Stomach (tissue), 9 donors: ENCODE results near the gene N4BP2. TPM values are rescaled to one million over a fixed set of nuclear protein-coding genes. Genes with fewer than 3 reads are reported as not detected.

Experiments used
- DNase-seq, 2 donors: peaks; one replicate each; pipeline versions ENCODE4 v3.0.0 to v3.0.0-alpha.2; 2013 to 2019
- H3K27ac ChIP-seq, 5 donors: fragments of 200-600 bp in 4 of 5; sonication (generic) in 4 of 5; one replicate each; pipeline ENCODE4 v1.5.1; 2013 to 2019; ENCODE audit warnings: mild to moderate bottlenecking in 1 of 5, moderate library complexity in 1 of 5
- H3K27me3 ChIP-seq, 3 donors: fragments of 200-600 bp; sonication (generic); one replicate each; pipeline ENCODE4 v1.5.1; 2017 to 2019; ENCODE audit warnings: mixed run types in 1 of 3
- H3K36me3 ChIP-seq, 4 donors: fragments of 200-600 bp; sonication (generic); 1 replicate in 3 of 4; 2 replicates in 1 of 4; pipeline ENCODE4 v1.5.1; 2016 to 2019
- H3K4me1 ChIP-seq, 4 donors: fragments of 200-600 bp; sonication (generic); one replicate each; pipeline ENCODE4 v1.5.1; 2016 to 2019
- H3K4me3 ChIP-seq, 4 donors: fragments of 200-600 bp; sonication (generic) in 3 of 4; one replicate each; pipeline ENCODE4 v1.5.1; 2016 to 2019; ENCODE audit warnings: mild to moderate bottlenecking in 1 of 4
- H3K9me3 ChIP-seq, 4 donors: fragments of 200-600 bp; sonication (generic); one replicate each; pipeline ENCODE4 v1.5.1; 2016 to 2019
- CTCF ChIP-seq, 7 experiments: fragments of 450-650 bp in 4 of 7; fragments of 200-600 bp in 3 of 7; sonication (generic) in 3 of 7; IDR thresholded peaks; one replicate each; pipeline ENCODE4 v1.5.1; 2016 to 2019; ENCODE audit warnings: antibody characterized with exemption in 7 of 7, control low read depth in 2 of 7, mild to moderate bottlenecking in 1 of 7
- EP300 ChIP-seq: sonication (generic); formaldehyde crosslinking; IDR thresholded peaks from one replicate; pipeline ENCODE4 v1.6.1; 2017; ENCODE audit warnings: antibody characterized with exemption
- POLR2A ChIP-seq, 4 donors: fragments of 450-650 bp; IDR thresholded peaks; one replicate each; pipeline ENCODE4 v1.6.1; 2016; ENCODE audit warnings: antibody characterized with exemption in 4 of 4, control low read depth in 2 of 4, mild to moderate bottlenecking in 1 of 4, moderate library complexity in 1 of 4
- POLR2AphosphoS5 ChIP-seq, 3 donors: sonication (generic); formaldehyde crosslinking; IDR thresholded peaks; one replicate each; pipeline ENCODE4 v1.6.1; 2016; ENCODE audit warnings: antibody characterized with exemption in 3 of 3
- whole genome bisulfite sequencing, 5 donors: extraction: QIAGEN DNeasy Blood & Tissue Kit in 3 of 5; methylation state at CpG; one replicate each; pipeline versions ENCODE4 v1.1.5 to v1.1.7; 2013 to 2018; 5-methylcytosine and 5-hydroxymethylcytosine counted together
- intact Hi-C: fragments of 100-400 bp; cut with DNase I; formaldehyde crosslinking; loops from one replicate; pipeline ENCODE4 v1.15.1; 2023; ENCODE audit warnings: low total_unique reads
- polyA plus RNA-seq, 3 donors: library from polyadenylated mRNA; stranded (reverse); fragments of 200-250 nt; gene quantifications; one replicate each; pipeline ENCODE4 v1.2.3, GENCODE V29; 2013
- total RNA-seq, 5 donors: library from RNA; depleted of rRNA; stranded (reverse); fragments of >200 nt; gene quantifications; one replicate each; pipeline versions ENCODE4 v1.1.0 to v1.2.3, GENCODE V29; 2014 to 2016
- donor health status: healthy with polysubstance abuse.
- donor health status: Bipolar disorder and iron deficiency.
- donor health status: healthy.

Gene N4BP2
- total and polyA plus RNA-seq, 8 donors: 0.73 to 41.5 (median 5.5) TPM

GRCh38 chr4:40200875-40201801 is 144.5 kb downstream of the N4BP2 start:
- Histone ChIP-seq H3K4me1 (no peaks in the 10 kb centered on the region), H3K36me3 (no peaks in the 10 kb centered on the region), H3K4me3 (peak overlapping the region; percentile 0 to 22 (median 8)), H3K27me3 (no peaks in the 10 kb centered on the region), H3K27ac (peak overlapping the region in 4 of 5 donors; percentile 58 to 83 (median 76)), H3K9me3 (no peaks in the 10 kb centered on the region)
- WGBS, 5 donors: 46 to 53% (median 48%) methylated on average over 13 of the region's 13 CpGs
- intact Hi-C loops: no loop called here
- TF ChIP-seq CTCF (IDR thresholded peaks at IDR 0.05) (no peak), POLR2AphosphoS5 (IDR thresholded peaks at IDR 0.05) (peak in 1 of 3 donors; percentile 25), EP300 (no peak)
- DNase-seq: no peak

- no peaks in the 10 kb centered on the region for H3K27me3 ChIP-seq
- H3K27ac ChIP-seq: peak overlapping the region in 4 of 5 donors; percentile 37 to 83 (median 76)
- no peak overlapping the region for H3K4me3 ChIP-seq
- DNase-seq: no peak
- no peaks in the 10 kb centered on the region for H3K4me1 ChIP-seq
- 89 to 97% (median 93%) methylated on average over 4 of the region's 4 CpGs for WGBS, 5 donors
- TF ChIP-seq CTCF (IDR thresholded peaks at IDR 0.05): no peak
- no peak for TF ChIP-seq POLR2A (IDR thresholded peaks at IDR 0.05)
- no peak for TF ChIP-seq EP300
- no peak for TF ChIP-seq POLR2AphosphoS5 (IDR thresholded peaks at IDR 0.05)
- no peaks in the 10 kb centered on the region for H3K9me3 ChIP-seq
- no peaks in the 10 kb centered on the region for H3K36me3 ChIP-seq
- intact Hi-C loops: no loop called here
Observed at GRCh38 chr4:40201898-40202297, 145.2 kb downstream of the N4BP2 start.

- WGBS, 5 donors: 74 to 89% (median 81%) methylated on average over 3 of the region's 3 CpGs
- Histone ChIP-seq H3K4me1 (no peaks in the 10 kb centered on the region), H3K27ac (peak overlapping the region in 4 of 5 donors; percentile 10 to 83 (median 70)), H3K9me3 (no peaks in the 10 kb centered on the region), H3K4me3 (peak overlapping the region in 1 of 4 donors; percentile 2), H3K27me3 (no peaks in the 10 kb centered on the region), H3K36me3 (no peaks in the 10 kb centered on the region)
- DNase-seq: no peak
- intact Hi-C loops: no loop called here
- TF ChIP-seq CTCF (IDR thresholded peaks at IDR 0.05) (no peak), POLR2A (IDR thresholded peaks at IDR 0.05) (no peak), EP300 (no peak), POLR2AphosphoS5 (IDR thresholded peaks at IDR 0.05) (no peak)
Observed at GRCh38 chr4:40202474-40202873, 145.8 kb downstream of the N4BP2 start.

GRCh38 chr4:40204507-40205258 is 148.0 kb downstream of the N4BP2 start:
- no peak overlapping the region for H3K4me3 ChIP-seq
- no peaks in the 10 kb centered on the region for H3K4me1 ChIP-seq
- 77 to 86% (median 81%) methylated on average over 9 of the region's 9 CpGs for WGBS, 5 donors
- no peaks in the 10 kb centered on the region for H3K9me3 ChIP-seq
- no peak for DNase-seq
- intact Hi-C loops: no loop called here
- H3K36me3 ChIP-seq: no peaks in the 10 kb centered on the region
- H3K27me3 ChIP-seq: no peaks in the 10 kb centered on the region
- no peak for TF ChIP-seq POLR2A (IDR thresholded peaks at IDR 0.05)
- no peak for TF ChIP-seq EP300
- TF ChIP-seq POLR2AphosphoS5 (IDR thresholded peaks at IDR 0.05): no peak
- TF ChIP-seq CTCF (IDR thresholded peaks at IDR 0.05): no peak
- H3K27ac ChIP-seq: peak overlapping the region; percentile 57 to 83 (median 63)
